Measurements from ENCODE around the gene PTGIS. TPM values are rescaled to one million over a fixed set of nuclear protein-coding genes. Genes with fewer than 3 reads are reported as not detected.

Gene PTGIS
- total and polyA plus RNA-seq, 2 experiments from 2014 or later, result 109 to 192 TPM

DNA sequence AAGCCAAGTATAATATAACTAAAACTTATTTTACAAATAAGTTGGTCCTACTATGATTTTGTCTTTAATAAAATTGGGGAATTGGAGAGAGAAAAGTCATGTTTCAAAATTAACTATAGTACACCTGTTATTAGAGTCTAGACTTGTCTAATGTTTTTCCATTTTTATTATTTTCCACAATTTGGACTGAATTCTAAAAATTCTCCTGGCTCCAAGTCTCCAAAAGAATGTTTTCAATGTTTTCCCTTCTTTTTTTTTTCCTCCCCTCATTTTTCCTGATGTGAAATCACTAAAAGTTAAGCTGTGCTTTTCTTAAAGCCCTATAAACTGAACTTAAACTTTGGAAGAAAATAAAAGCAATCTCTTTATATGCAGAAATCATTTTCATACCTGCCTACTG, 11.3 kb downstream of the PTGIS start:
- peak overlapping the region; percentile 61 for H2AFZ ChIP-seq
- no peaks in the 10 kb centered on the region for H4K20me1 ChIP-seq (ENCODE audit: insufficient read depth)
- peak overlapping the region; percentile 95 for H3K27ac ChIP-seq
- no peak for TF ChIP-seq EZH2phosphoT487 (IDR thresholded peaks at IDR 0.05; ENCODE audit: insufficient read depth, low read depth)
- TF ChIP-seq EZH2 (IDR thresholded peaks at IDR 0.05; ENCODE audit: insufficient read depth, poor library complexity, severe bottlenecking), result no peak
- H3K4me2 ChIP-seq (ENCODE audit: unreplicated experiment), result peak overlapping the region; percentile 82
- H3K27me3 ChIP-seq (replicated peaks; ENCODE audit: insufficient read depth), result no peaks in the 10 kb centered on the region
- peak overlapping the region; percentile 63 for H3K4me3 ChIP-seq
- in situ Hi-C loops (cut with MboI), result no loop called here
- H3K9me3 ChIP-seq (ENCODE audit: low read depth), result no peaks in the 10 kb centered on the region
- peaks cover 80% of the 10 kb centered on the region for H3K4me1 ChIP-seq (ENCODE audit: insufficient read depth)
- peaks cover 17% of the 10 kb centered on the region; the same call in 1 of the 2 replicates for H3K36me3 ChIP-seq (ENCODE audit: low read depth)
- peaks cover 69% of the 10 kb centered on the region for H3K79me2 ChIP-seq (ENCODE audit: insufficient read depth)
- H3K9ac ChIP-seq, result peak overlapping the region; percentile 71
- H3F3A ChIP-seq (ENCODE audit: insufficient read depth), result peaks cover 66% of the 10 kb centered on the region
- DNase-seq, result no peak
- H3K9me2 ChIP-seq (ENCODE audit: insufficient read depth), result no peaks in the 10 kb centered on the region

DNA sequence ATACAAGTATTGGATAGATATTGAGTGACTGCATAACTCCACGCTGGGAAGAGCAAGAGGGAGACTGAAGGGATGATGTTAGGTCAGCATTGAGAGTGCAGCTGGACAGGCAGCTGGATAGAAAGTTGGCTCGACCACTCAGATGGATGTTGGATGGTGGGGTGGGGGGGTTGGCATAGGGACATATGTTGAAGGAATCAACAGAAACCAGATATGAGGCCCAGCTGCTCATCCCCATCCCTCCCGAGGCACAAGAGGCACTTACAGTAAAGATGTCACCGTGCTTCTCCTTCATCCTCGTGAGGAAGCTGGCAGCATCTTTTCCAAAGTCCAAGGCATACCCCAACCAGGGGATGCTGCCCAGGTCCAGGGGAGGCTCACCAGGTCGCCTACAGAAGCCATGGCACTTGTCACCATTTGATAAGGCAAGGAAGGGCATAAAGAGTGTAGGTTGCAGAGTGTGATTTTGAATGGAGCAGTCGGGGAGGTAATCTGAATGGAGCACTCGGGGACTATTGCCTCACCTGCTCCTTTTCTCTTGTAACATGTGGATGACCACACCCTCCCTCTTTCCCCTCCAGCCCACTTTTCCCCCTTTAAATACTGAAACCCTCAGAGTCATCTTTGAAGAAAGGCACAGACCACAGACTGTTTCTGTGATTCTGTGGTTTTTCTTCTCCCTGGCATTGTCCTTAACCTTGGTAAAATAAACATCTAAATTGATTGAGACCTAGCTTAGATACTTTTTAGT, 18.0 kb downstream of the PTGIS start:
- peaks cover 54% of the 10 kb centered on the region for H3K36me3 ChIP-seq (ENCODE audit: low read depth)
- no peak overlapping the region for H3K9ac ChIP-seq
- H3K4me1 ChIP-seq (ENCODE audit: insufficient read depth), result peaks cover 32% of the 10 kb centered on the region
- H3F3A ChIP-seq (ENCODE audit: insufficient read depth), result peaks cover 14% of the 10 kb centered on the region
- peaks cover 38% of the 10 kb centered on the region for H3K79me2 ChIP-seq (ENCODE audit: insufficient read depth)
- TF ChIP-seq EZH2phosphoT487 (IDR thresholded peaks at IDR 0.05; ENCODE audit: insufficient read depth, low read depth) (no peak), EZH2 (IDR thresholded peaks at IDR 0.05; ENCODE audit: insufficient read depth, poor library complexity, severe bottlenecking) (no peak)
- H3K27me3 ChIP-seq (replicated peaks; ENCODE audit: insufficient read depth), result no peaks in the 10 kb centered on the region
- H3K4me3 ChIP-seq, result no peak overlapping the region
- H3K9me3 ChIP-seq (ENCODE audit: low read depth), result no peaks in the 10 kb centered on the region
- DNase-seq, result no peak
- no peaks in the 10 kb centered on the region for H4K20me1 ChIP-seq (ENCODE audit: insufficient read depth)
- H3K4me2 ChIP-seq (ENCODE audit: unreplicated experiment), result no peak overlapping the region
- H3K9me2 ChIP-seq (ENCODE audit: insufficient read depth), result no peaks in the 10 kb centered on the region
- no peak overlapping the region for H2AFZ ChIP-seq
- in situ Hi-C loops (cut with MboI), result loop anchor here (5.0 kb wide), 1 partner anchor 57 kb away; no protein-coding TSS in a partner anchor
- H3K27ac ChIP-seq, result no peak overlapping the region
- WGBS, 2 experiments (ENCODE audit: low coverage in 1 of 2, low lambda C conversion rate in 2 of 2, missing lambda C conversion rate in 2 of 2), result 87 to 92% methylated on average over 7 to 8 of the region's 8 CpGs

DNA sequence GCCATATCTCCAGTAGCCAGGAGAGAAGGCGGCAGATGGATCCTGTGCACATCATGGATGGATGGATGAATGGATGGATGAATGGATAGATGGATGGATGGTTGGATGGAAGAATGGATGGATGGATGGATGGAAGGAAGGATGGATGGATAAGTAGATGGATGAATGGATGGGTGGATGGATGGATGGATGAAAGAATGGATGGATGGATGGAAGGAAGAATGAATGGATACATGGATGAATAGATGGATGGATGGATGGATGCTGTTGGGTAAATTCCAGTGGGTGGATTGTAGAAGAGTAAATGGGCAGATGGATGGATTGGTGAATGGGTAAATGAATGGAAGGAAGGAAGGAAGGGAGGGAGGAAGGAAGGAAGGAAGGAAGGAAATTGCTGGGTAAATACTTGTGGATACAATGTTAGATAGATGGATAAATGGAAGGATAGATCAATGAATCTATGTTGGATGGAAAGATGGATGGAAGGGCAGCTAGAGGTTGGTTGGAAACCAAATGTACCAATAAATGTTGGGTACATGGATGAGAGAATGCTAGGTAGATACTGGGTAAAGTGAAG, 19.5 kb downstream of the PTGIS start:
- no peak overlapping the region for H3K4me3 ChIP-seq
- no peaks in the 10 kb centered on the region for H3K9me3 ChIP-seq (ENCODE audit: low read depth)
- no peaks in the 10 kb centered on the region for H3K27me3 ChIP-seq (replicated peaks; ENCODE audit: insufficient read depth)
- no peaks in the 10 kb centered on the region for H3K9me2 ChIP-seq (ENCODE audit: insufficient read depth)
- 92 to 100% methylated on average over 1 of the region's 1 CpG for WGBS, 2 experiments (ENCODE audit: low coverage in 1 of 2, low lambda C conversion rate in 2 of 2, missing lambda C conversion rate in 2 of 2)
- H3K4me1 ChIP-seq (ENCODE audit: insufficient read depth), result peaks cover 21% of the 10 kb centered on the region
- no peaks in the 10 kb centered on the region for H4K20me1 ChIP-seq (ENCODE audit: insufficient read depth)
- no peak for DNase-seq
- H3K79me2 ChIP-seq (ENCODE audit: insufficient read depth), result peaks cover 22% of the 10 kb centered on the region
- no peak overlapping the region for H3K4me2 ChIP-seq (ENCODE audit: unreplicated experiment)
- in situ Hi-C loops (cut with MboI), result loop anchor here (5.0 kb wide), 1 partner anchor 59 kb away; no protein-coding TSS in a partner anchor
- H2AFZ ChIP-seq, result no peak overlapping the region
- H3K9ac ChIP-seq, result no peak overlapping the region
- H3K36me3 ChIP-seq (ENCODE audit: low read depth), result peaks cover 64% of the 10 kb centered on the region
- no peak for TF ChIP-seq EZH2phosphoT487 (IDR thresholded peaks at IDR 0.05; ENCODE audit: insufficient read depth, low read depth)
- TF ChIP-seq EZH2 (IDR thresholded peaks at IDR 0.05; ENCODE audit: insufficient read depth, poor library complexity, severe bottlenecking), result no peak
- H3F3A ChIP-seq (ENCODE audit: insufficient read depth), result peaks cover 21% of the 10 kb centered on the region
- H3K27ac ChIP-seq, result no peak overlapping the region

DNA sequence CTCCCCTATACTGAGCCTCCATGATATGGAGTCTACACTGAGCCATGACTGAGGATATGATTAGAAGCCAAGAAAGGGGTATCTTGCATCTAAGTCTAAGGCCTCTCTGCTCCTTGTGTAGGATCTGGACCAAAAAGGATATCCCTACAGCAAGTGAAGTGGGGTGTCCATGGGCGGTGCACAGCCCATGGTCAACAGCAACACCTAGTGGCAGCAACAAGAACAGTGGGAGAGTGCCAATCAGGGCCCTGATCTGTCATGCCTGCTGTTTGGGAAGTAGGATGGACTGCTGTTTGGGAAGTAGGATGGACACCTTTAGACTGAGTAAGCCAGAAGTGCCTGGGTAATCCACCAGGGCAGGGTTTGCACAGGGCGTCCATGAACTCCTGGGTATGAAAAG, 22.4 kb downstream of the PTGIS start:
- in situ Hi-C loops (cut with MboI), result loop anchor here (5.0 kb wide), 1 partner anchor 62 kb away; no protein-coding TSS in a partner anchor

More for the DNA sequence above, 22.4 kb downstream of the PTGIS start:
- Histone ChIP-seq H3K4me2 (ENCODE audit: unreplicated experiment) (no peak overlapping the region), H3K4me1 (ENCODE audit: insufficient read depth) (no peaks in the 10 kb centered on the region), H3K9me3 (ENCODE audit: low read depth) (no peaks in the 10 kb centered on the region), H3K9me2 (ENCODE audit: insufficient read depth) (no peaks in the 10 kb centered on the region), H3F3A (ENCODE audit: insufficient read depth) (0 out of 2 replicates have a peak, but pooled peaks cover 21% of the 10 kb centered on the region), H3K79me2 (ENCODE audit: insufficient read depth) (0 out of 2 replicates have a peak, but pooled peaks cover 5% of the 10 kb centered on the region), H3K36me3 (ENCODE audit: low read depth) (peaks cover 79% of the 10 kb centered on the region), H2AFZ (no peak overlapping the region), H3K27ac (no peak overlapping the region), H3K27me3 (replicated peaks; ENCODE audit: insufficient read depth) (no peaks in the 10 kb centered on the region), H4K20me1 (ENCODE audit: insufficient read depth) (no peaks in the 10 kb centered on the region), H3K9ac (no peak overlapping the region), H3K4me3 (no peak overlapping the region)
- DNase-seq, result peak; percentile 14
- TF ChIP-seq EZH2 (IDR thresholded peaks at IDR 0.05; ENCODE audit: insufficient read depth, poor library complexity, severe bottlenecking) (no peak), EZH2phosphoT487 (IDR thresholded peaks at IDR 0.05; ENCODE audit: insufficient read depth, low read depth) (no peak)
- 93 to 100% methylated on average over 2 of the region's 2 CpGs for WGBS, 2 experiments (ENCODE audit: low coverage in 1 of 2, low lambda C conversion rate in 2 of 2, missing lambda C conversion rate in 2 of 2)
